Skeletal muscle tissue (tissue), 4 donors: ENCODE results near the gene LFNG. TPM values are rescaled to one million over a fixed set of nuclear protein-coding genes. Genes with fewer than 3 reads are reported as not detected.
A peak's percentile ranks its signal among the peaks of the same experiment; 100 is the strongest.

Experiments used
- H3K27ac ChIP-seq: one replicate; pipeline ENCODE4 v1.7.0; 2013; ENCODE audit warnings: mild to moderate bottlenecking, low read depth, low read length, inconsistent platforms
- H3K27me3 ChIP-seq, 3 donors: one replicate each; pipeline ENCODE4 v1.7.0; 2013; ENCODE audit warnings: low read length in 3 of 3; ENCODE audit not compliant: control insufficient read depth in 3 of 3, insufficient read depth in 3 of 3
- H3K36me3 ChIP-seq, 3 donors: one replicate each; pipeline ENCODE4 v1.7.0; 2013; ENCODE audit warnings: low read length in 3 of 3; ENCODE audit not compliant: control insufficient read depth in 3 of 3, insufficient read depth in 3 of 3
- H3K4me1 ChIP-seq, 3 donors: one replicate each; pipeline ENCODE4 v1.7.0; 2013; ENCODE audit warnings: low read length in 3 of 3, mild to moderate bottlenecking in 3 of 3; ENCODE audit not compliant: control insufficient read depth in 3 of 3, insufficient read depth in 3 of 3
- H3K4me3 ChIP-seq, 3 donors: one replicate each; pipeline ENCODE4 v1.7.0; 2013; ENCODE audit warnings: low read length in 3 of 3
- H3K9ac ChIP-seq, 3 donors: one replicate each; pipeline ENCODE4 v1.7.0; 2013; ENCODE audit warnings: low read length in 3 of 3, mild to moderate bottlenecking in 3 of 3, moderate library complexity in 2 of 3, low read depth in 1 of 3
- H3K9me3 ChIP-seq, 3 donors: one replicate each; pipeline ENCODE4 v1.7.0; 2013; ENCODE audit warnings: low read length in 3 of 3; ENCODE audit not compliant: control insufficient read depth in 3 of 3
- total RNA-seq: library from RNA; depleted of rRNA; stranded (reverse); fragments of >200 nt; gene quantifications from one replicate; pipeline ENCODE4 v1.2.3, GENCODE V29; 2014
- donor health status: Osteomylitis.

The LFNG gene
- total RNA-seq, 1 donor from 2014 or later, result 23.0 TPM

- no peak within 1 kb of the TSS for H3K4me3 ChIP-seq
- no peak within 1 kb of the TSS for H3K27ac ChIP-seq
- peaks cover 16 to 26% (median 24%) of the 10 kb centered on the region in 3 donors for H3K4me1 ChIP-seq
- H3K27me3 ChIP-seq, result peaks cover 32 to 48% (median 36%) of the 10 kb centered on the region in 3 donors
- H3K9me3 ChIP-seq, result no peaks in the 10 kb centered on the region
- H3K9ac ChIP-seq, result no peak within 1 kb of the TSS
- H3K36me3 ChIP-seq, result no peaks in the 10 kb centered on the region
Observed at GRCh38 chr7:2476298-2476697, 43.3 kb upstream of the LFNG start, which contains the start of gene GRIFIN. Gene GRIFIN, minus strand, starts transcription at chr7:2476398. Its CDS starts 15 bp downstream, at chr7:2476383.

GRCh38 chr7:2476776-2477446 lies 42.7 kb upstream of the LFNG start:
- H3K27me3 ChIP-seq, result peaks cover 32 to 50% (median 35%) of the 10 kb centered on the region in 3 donors

GRCh38 chr7:2477447-2478398 lies 41.9 kb upstream of the LFNG start:
- Histone ChIP-seq H3K27ac (no peak overlapping the region), H3K27me3 (peaks cover 32 to 57% (median 35%) of the 10 kb centered on the region in 3 donors), H3K36me3 (no peaks in the 10 kb centered on the region), H3K4me3 (peak overlapping the region in 1 of 3 donors; percentile 27), H3K9me3 (no peaks in the 10 kb centered on the region), H3K4me1 (peaks cover 16 to 26% (median 24%) of the 10 kb centered on the region in 3 donors), H3K9ac (peak overlapping the region in 1 of 3 donors; percentile 57)

More at GRCh38 chr7:2476776-2477446, 42.7 kb upstream of the LFNG start:
- no peak overlapping the region for H3K9ac ChIP-seq
- H3K9me3 ChIP-seq, result no peaks in the 10 kb centered on the region
- no peak overlapping the region for H3K4me3 ChIP-seq
- H3K27ac ChIP-seq, result no peak overlapping the region
- H3K4me1 ChIP-seq, result peaks cover 16 to 26% (median 24%) of the 10 kb centered on the region in 3 donors
- no peaks in the 10 kb centered on the region for H3K36me3 ChIP-seq

DNA sequence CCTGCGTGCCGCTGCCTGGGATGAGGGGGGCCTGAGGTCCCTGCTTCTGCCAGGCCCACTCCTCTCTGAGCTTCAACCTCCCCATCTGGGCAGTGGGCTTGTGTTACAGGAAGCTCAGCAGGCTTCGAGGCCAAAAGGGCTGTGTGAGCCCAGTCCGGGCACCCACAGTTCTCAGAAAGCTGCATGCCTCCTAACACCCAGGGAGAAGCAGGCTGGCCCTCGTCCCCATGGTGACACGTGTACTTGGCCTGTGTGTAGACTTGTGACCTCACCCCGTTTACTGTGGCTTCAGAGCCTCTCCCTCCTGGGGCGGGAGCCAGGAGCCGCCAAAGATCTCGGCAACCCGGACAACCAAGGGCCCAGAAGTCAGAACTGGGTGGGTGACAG lies 41.2 kb upstream of the LFNG start:
- Histone ChIP-seq H3K4me3 (peak overlapping the region in 1 of 3 donors; percentile 41), H3K27me3 (peaks cover 32 to 57% (median 35%) of the 10 kb centered on the region in 3 donors), H3K27ac (no peak overlapping the region)

GRCh38 chr7:2478800-2479199 lies 40.8 kb upstream of the LFNG start:
- no peak overlapping the region for H3K27ac ChIP-seq
- peaks cover 32 to 57% (median 35%) of the 10 kb centered on the region in 3 donors for H3K27me3 ChIP-seq
- peaks cover 16 to 26% (median 26%) of the 10 kb centered on the region in 3 donors for H3K4me1 ChIP-seq
- H3K9me3 ChIP-seq, result no peaks in the 10 kb centered on the region
- H3K4me3 ChIP-seq, result peak overlapping the region in 2 of 3 donors; percentile 38 to 41
- peak overlapping the region in 2 of 3 donors; percentile 14 to 57 for H3K9ac ChIP-seq
- H3K36me3 ChIP-seq, result no peaks in the 10 kb centered on the region

More for the DNA sequence above, 41.2 kb upstream of the LFNG start:
- Histone ChIP-seq H3K4me1 (peaks cover 16 to 26% (median 24%) of the 10 kb centered on the region in 3 donors), H3K36me3 (no peaks in the 10 kb centered on the region), H3K9me3 (no peaks in the 10 kb centered on the region), H3K9ac (peak overlapping the region in 2 of 3 donors; percentile 14 to 57)

- Histone ChIP-seq H3K36me3 (no peaks in the 10 kb centered on the region), H3K9me3 (no peaks in the 10 kb centered on the region), H3K4me3 (peak overlapping the region in 1 of 3 donors; percentile 38), H3K9ac (peak overlapping the region in 1 of 3 donors; percentile 6), H3K27me3 (peaks cover 32 to 57% (median 35%) of the 10 kb centered on the region in 3 donors), H3K4me1 (peaks cover 16 to 26% (median 26%) of the 10 kb centered on the region in 3 donors), H3K27ac (no peak overlapping the region)
Observed at GRCh38 chr7:2479276-2480069, 40.1 kb upstream of the LFNG start.

- H3K36me3 ChIP-seq, result no peaks in the 10 kb centered on the region
- H3K27ac ChIP-seq, result no peak overlapping the region
- no peak overlapping the region for H3K9ac ChIP-seq
- no peaks in the 10 kb centered on the region for H3K9me3 ChIP-seq
- H3K4me1 ChIP-seq, result peaks cover 16 to 26% (median 26%) of the 10 kb centered on the region in 3 donors
- H3K27me3 ChIP-seq, result peaks cover 32 to 57% (median 35%) of the 10 kb centered on the region in 3 donors
- no peak overlapping the region for H3K4me3 ChIP-seq
Observed at GRCh38 chr7:2480070-2480408, 39.5 kb upstream of the LFNG start.

- Histone ChIP-seq H3K4me3 (no peak overlapping the region), H3K4me1 (peaks cover 16 to 26% (median 26%) of the 10 kb centered on the region in 3 donors), H3K9ac (no peak overlapping the region), H3K36me3 (no peaks in the 10 kb centered on the region), H3K27me3 (peaks cover 32 to 54% (median 35%) of the 10 kb centered on the region in 3 donors), H3K27ac (no peak overlapping the region), H3K9me3 (no peaks in the 10 kb centered on the region)
Observed at GRCh38 chr7:2481195-2481594, 38.4 kb upstream of the LFNG start.

DNA sequence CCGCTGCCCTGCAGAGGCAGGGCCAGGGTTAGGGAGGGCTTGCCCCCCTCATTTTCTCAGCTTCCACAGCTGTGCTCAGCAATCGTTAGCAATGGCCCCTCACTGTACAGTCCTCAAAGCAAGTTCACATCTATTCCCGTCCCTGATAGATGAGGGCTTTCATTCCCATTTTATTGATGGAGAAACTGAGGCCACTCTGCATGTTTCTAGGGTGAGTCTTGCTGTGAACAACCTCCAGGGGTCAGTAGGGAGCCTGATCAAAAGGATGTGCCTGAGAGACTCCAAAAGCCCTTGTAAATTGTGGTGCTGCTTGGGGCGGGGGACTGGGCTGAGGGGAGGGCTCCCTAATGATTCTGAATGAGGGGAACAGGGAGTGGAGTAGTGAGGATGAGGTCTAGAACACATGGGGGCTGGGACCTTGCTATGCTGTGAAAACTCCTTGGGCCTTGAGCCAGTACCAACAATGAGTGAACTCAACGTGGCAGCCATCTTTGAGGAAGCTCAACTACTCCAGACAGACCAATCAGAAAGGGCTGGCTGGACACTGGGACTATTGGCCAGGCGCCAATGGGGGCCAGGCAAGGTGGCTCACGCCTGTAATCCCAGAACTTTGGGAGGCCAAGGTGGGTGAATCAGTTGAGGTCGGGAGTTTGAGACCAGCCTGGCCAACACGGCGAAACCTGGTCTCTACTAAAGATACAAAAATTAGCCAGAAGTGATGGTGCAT lies 36.7 kb upstream of the LFNG start:
- Histone ChIP-seq H3K9ac (no peak overlapping the region), H3K27me3 (peaks cover 28 to 51% (median 34%) of the 10 kb centered on the region in 3 donors), H3K4me1 (peaks cover 22 to 25% (median 22%) of the 10 kb centered on the region in 3 donors), H3K36me3 (no peaks in the 10 kb centered on the region), H3K4me3 (no peak overlapping the region), H3K27ac (no peak overlapping the region), H3K9me3 (no peaks in the 10 kb centered on the region)
